SK-N-MC (cell line): ENCODE data around the gene LCE3D.
"Not testable (repeated sequence)": the region's sequence is repeated elsewhere in the genome, so short reads cannot be mapped to it uniquely, and the experiment has no call there.

Source experiments
- EZH2 ChIP-seq: fragments of 200-600 bp; sonication (generic); IDR thresholded peaks from one replicate; pipeline ENCODE4 v1.6.1; 2017; ENCODE audit warnings: antibody characterized with exemption
- POLR2AphosphoS5 ChIP-seq: IDR thresholded peaks from 2 replicates; pipeline ENCODE4 v1.6.1; 2012; ENCODE audit warnings: mild to moderate bottlenecking, low read depth, low read length, borderline replicate concordance

DNA sequence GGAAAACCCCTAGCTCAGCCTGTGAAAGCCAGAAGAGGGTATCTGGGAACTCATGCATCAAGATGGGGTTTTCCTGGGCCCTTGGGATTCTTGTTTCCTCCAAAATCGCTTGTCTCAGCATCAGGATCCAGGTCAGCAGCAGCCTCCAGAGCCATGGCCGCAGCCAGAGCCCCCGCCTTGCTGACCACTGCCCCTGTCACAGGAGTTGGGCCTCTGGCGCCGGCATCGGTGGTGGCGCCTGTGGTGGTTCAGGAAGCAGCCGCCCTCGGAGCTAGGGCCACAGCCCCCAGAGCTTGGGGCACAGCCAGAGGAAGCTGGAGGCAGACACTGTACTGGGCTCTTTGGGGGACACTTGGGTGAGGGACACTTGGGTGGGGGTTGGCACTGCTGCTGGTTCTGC is 790 bp downstream of the LCE3D start:
- not testable (repeated sequence) for TF ChIP-seq EZH2, POLR2AphosphoS5
